GM12801 (cell line): ENCODE results near the gene MYO5C.

ENCODE experiments used
- TF ChIP-seq, protein P1 (sequence below): IDR thresholded peaks from one replicate; pipeline ENCODE4 v1.5.1; 2011; ENCODE audit warnings: control low read depth; ENCODE audit not compliant: insufficient read length; ENCODE audit errors: extremely low read depth

The MYO5C gene

DNA sequence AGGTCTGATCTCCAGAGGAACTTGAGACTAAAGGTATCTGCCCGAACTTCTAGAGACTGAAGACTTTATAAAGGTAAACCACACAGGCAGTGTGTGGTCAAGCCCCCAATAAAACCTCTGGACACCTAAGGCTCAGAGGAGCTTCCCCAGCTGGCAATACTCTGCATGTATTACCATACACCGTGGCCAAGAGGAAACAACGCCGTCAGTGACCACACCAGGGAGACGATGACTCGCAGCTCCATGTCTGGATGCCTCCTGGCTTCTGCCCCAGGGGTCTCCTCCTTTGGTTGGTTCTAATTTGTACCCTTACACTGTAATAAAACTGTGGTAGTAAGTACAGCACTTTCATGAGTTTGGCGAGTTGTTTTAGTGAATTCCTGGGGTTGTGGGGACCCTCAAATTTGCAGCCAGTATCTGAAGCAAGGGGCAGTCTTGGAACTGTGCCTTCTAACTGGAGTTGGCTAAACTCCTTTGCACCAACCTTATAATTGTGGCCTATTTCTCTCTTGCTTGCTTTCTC, 150.9 kb downstream of the MYO5C start:
- TF ChIP-seq, protein P1, sequence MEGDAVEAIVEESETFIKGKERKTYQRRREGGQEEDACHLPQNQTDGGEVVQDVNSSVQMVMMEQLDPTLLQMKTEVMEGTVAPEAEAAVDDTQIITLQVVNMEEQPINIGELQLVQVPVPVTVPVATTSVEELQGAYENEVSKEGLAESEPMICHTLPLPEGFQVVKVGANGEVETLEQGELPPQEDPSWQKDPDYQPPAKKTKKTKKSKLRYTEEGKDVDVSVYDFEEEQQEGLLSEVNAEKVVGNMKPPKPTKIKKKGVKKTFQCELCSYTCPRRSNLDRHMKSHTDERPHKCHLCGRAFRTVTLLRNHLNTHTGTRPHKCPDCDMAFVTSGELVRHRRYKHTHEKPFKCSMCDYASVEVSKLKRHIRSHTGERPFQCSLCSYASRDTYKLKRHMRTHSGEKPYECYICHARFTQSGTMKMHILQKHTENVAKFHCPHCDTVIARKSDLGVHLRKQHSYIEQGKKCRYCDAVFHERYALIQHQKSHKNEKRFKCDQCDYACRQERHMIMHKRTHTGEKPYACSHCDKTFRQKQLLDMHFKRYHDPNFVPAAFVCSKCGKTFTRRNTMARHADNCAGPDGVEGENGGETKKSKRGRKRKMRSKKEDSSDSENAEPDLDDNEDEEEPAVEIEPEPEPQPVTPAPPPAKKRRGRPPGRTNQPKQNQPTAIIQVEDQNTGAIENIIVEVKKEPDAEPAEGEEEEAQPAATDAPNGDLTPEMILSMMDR, result no peak

DNA sequence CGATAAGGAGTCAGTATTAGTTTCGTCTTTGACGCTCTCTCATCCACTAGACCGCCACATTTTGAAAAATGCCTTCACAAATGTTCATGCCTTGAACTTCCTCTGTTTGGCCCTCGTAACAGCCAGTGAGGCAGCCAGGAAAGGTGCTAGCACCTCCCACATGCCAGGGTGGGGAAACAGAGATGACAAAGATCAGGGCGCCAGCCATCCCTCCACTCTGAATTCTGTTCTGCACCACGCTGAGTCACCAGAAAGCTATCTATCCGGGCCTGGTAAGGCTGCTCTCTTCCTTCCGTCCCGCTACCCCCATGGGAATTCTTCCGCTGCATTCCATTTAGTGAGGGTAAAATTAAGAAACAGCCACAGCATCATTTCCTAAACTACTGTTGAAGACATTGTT, 151.7 kb downstream of the MYO5C start:
- TF ChIP-seq, protein P1, result no peak
